ENCODE measurements around the gene KDM6A. TPM values are rescaled to one million over a fixed set of nuclear protein-coding genes. Genes with fewer than 3 reads are reported as not detected.

KDM6A gene
- total RNA-seq, 1 experiment from 2014 or later, result 21.0 TPM

GRCh38 chrX:44931441-44931973 lies 58.5 kb downstream of the KDM6A start:
- intact Hi-C loops (cut with micrococcal nuclease), result no loop called here
- peaks cover 0 to 5% of the 10 kb centered on the region in 2 experiments; a peak in 1 of 4 replicates for H3K4me1 ChIP-seq (ENCODE audit: control insufficient read depth in 1 of 2, insufficient read depth in 2 of 2, low read length in 2 of 2)
- H3K4me3 ChIP-seq (replicated peaks in 1 of 2; ENCODE audit: low read depth in 1 of 2, low read length in 2 of 2), result no peak overlapping the region
- H3K36me3 ChIP-seq (ENCODE audit: control insufficient read depth in 1 of 2, insufficient read depth in 2 of 2, low read length in 2 of 2), result no peaks in the 10 kb centered on the region
- no TSS peak for BruUV-seq (replicated peaks)
- no peaks in the 10 kb centered on the region for H3K27me3 ChIP-seq (ENCODE audit: insufficient read depth, low read length)
- RAD21 ChIA-PET (ENCODE audit: low non-redundant PET in 1 of 2, low total read pairs in 2 of 2, uncharacterized antibody in 2 of 2, unreplicated experiment in 2 of 2), result no interaction called here
- peaks cover 95% of the 10 kb centered on the region for H3K79me2 ChIP-seq (ENCODE audit: insufficient read depth, low read length)
- DNase-seq (ENCODE audit: low read depth, low spot score) (no peak), ATAC-seq (no peak)
- no peak overlapping the region for H3K4me2 ChIP-seq (ENCODE audit: low read length)
- no peak overlapping the region for H3K9ac ChIP-seq (ENCODE audit: low read length)
- CTCF ChIA-PET, result interaction anchor here (0.7 kb wide), 1 partner anchor 39 kb away, joined by 3 read pairs; no protein-coding TSS in a partner anchor
- no peaks in the 10 kb centered on the region for H3K9me3 ChIP-seq (ENCODE audit: control insufficient read depth in 1 of 2, insufficient read depth in 1 of 2, low read depth in 1 of 2, low read length in 2 of 2)
- no peaks in the 10 kb centered on the region for H3K9me2 ChIP-seq (ENCODE audit: insufficient read depth)
- TF ChIP-seq SRF (IDR thresholded peaks at IDR 0.05; ENCODE audit: low read depth), result no peak
- no peak for TF ChIP-seq SIN3A (IDR thresholded peaks at IDR 0.05; ENCODE audit: low read depth)
- no peak for TF ChIP-seq POLR2A (IDR thresholded peaks at IDR 0.05; ENCODE audit: borderline replicate concordance, extremely low read depth, insufficient read depth, insufficient read length)
- TF ChIP-seq ATF3 (IDR thresholded peaks at IDR 0.05), result no peak
- TF ChIP-seq, protein P1, sequence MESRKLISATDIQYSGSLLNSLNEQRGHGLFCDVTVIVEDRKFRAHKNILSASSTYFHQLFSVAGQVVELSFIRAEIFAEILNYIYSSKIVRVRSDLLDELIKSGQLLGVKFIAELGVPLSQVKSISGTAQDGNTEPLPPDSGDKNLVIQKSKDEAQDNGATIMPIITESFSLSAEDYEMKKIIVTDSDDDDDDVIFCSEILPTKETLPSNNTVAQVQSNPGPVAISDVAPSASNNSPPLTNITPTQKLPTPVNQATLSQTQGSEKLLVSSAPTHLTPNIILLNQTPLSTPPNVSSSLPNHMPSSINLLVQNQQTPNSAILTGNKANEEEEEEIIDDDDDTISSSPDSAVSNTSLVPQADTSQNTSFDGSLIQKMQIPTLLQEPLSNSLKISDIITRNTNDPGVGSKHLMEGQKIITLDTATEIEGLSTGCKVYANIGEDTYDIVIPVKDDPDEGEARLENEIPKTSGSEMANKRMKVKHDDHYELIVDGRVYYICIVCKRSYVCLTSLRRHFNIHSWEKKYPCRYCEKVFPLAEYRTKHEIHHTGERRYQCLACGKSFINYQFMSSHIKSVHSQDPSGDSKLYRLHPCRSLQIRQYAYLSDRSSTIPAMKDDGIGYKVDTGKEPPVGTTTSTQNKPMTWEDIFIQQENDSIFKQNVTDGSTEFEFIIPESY (IDR thresholded peaks at IDR 0.05; ENCODE audit: extremely low read depth, insufficient replicate concordance, low read length), result no peak
- no peak for TF ChIP-seq FOSL1 (IDR thresholded peaks at IDR 0.05; ENCODE audit: low read depth)
- TF ChIP-seq REST (IDR thresholded peaks at IDR 0.05; ENCODE audit: low read depth), result no peak
- no peak for TF ChIP-seq ZNF274 (IDR thresholded peaks at IDR 0.05; ENCODE audit: low read depth, low read length)
- no peak for TF ChIP-seq ZFX (IDR thresholded peaks at IDR 0.05)
- TF ChIP-seq CBX3 (IDR thresholded peaks at IDR 0.05; ENCODE audit: low read depth), result no peak
- no peak for TF ChIP-seq ELF1 (IDR thresholded peaks at IDR 0.05; ENCODE audit: borderline replicate concordance, low read depth)
- TF ChIP-seq TCF7L2 (IDR thresholded peaks at IDR 0.05; ENCODE audit: borderline replicate concordance, extremely low read depth, insufficient read depth, insufficient read length), result no peak
- TF ChIP-seq POLR2AphosphoS5 (IDR thresholded peaks at IDR 0.05; ENCODE audit: low read depth, low read length), result no peak
- TF ChIP-seq SP1 (IDR thresholded peaks at IDR 0.05; ENCODE audit: low read depth), result no peak
- no peak for TF ChIP-seq YY1 (IDR thresholded peaks at IDR 0.05; ENCODE audit: extremely low read depth, insufficient replicate concordance, low read depth, low read length)
- H2AFZ ChIP-seq (ENCODE audit: low read depth, low read length, poor library complexity, severe bottlenecking), result no peak overlapping the region
- POLR2A ChIA-PET, result no interaction called here
- H4K20me1 ChIP-seq (ENCODE audit: insufficient read depth), result 0 out of 2 replicates have a peak, but pooled peaks cover 4% of the 10 kb centered on the region
- H3K27ac ChIP-seq (ENCODE audit: low read depth, low read length), result no peak overlapping the region

Measured in HCT116 (cell line).